Esophagus squamous epithelium (tissue), 4 donors: ENCODE data around the gene INSYN2A.

Experiments
- CTCF ChIP-seq, 6 experiments: fragments of 450-650 bp in 4 of 6; fragments of 200-600 bp in 2 of 6; sonication (generic) in 2 of 6; IDR thresholded peaks; one replicate each; pipeline ENCODE4 v1.5.1; 2016 to 2019; ENCODE audit warnings: antibody characterized with exemption in 6 of 6, mild to moderate bottlenecking in 4 of 6, moderate library complexity in 4 of 6
- POLR2A ChIP-seq, 4 donors: fragments of 450-650 bp; IDR thresholded peaks; one replicate each; pipeline ENCODE4 v1.6.1; 2017; ENCODE audit warnings: antibody characterized with exemption in 4 of 4, mild to moderate bottlenecking in 4 of 4, moderate library complexity in 3 of 4

DNA sequence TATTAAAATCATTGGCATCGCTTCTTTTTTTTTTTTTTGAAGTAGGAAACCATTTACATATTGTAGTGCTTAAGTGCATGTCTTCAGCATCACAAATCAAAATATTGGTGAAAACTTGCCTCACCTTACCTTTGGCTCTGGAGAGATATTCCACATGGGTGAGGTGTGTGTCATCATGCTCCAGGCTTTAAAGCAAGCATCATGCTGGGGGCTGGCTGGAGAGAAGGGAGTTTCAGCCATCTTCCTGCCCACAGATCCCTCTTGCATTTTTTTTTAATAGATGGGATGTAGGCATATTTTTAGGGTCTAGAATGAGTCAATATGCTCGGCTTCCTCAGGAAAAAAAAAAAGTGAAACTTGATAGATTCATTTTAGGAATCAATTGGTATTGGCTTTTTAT lies 2.3 kb upstream of the INSYN2A start:
- no peak for TF ChIP-seq CTCF (IDR thresholded peaks at IDR 0.05)
- TF ChIP-seq POLR2A (IDR thresholded peaks at IDR 0.05) = no peak
